ENCODE results near the gene PER2.
"Not testable (repeated sequence)": the region's sequence is repeated elsewhere in the genome, so short reads cannot be mapped to it uniquely, and the experiment has no call there.

Gene PER2

GRCh38 chr2:238286551-238286950 lies 1.9 kb downstream of the PER2 start:
- no peak for DNase-seq

GRCh38 chr2:238286095-238286494 lies 2.3 kb downstream of the PER2 start:
- DNase-seq: no peak

- DNase-seq: peak; percentile 78
Observed at GRCh38 chr2:238285653-238286082, 2.7 kb downstream of the PER2 start.

- no peak for DNase-seq
Observed at GRCh38 chr2:238284802-238285515, 3.5 kb downstream of the PER2 start.

GRCh38 chr2:238282861-238283738 lies 5.3 kb downstream of the PER2 start:
- no peak for DNase-seq

- no peak for DNase-seq
Observed at GRCh38 chr2:238281826-238282480, 6.5 kb downstream of the PER2 start.

- no peak for DNase-seq
Observed at GRCh38 chr2:238280083-238280825, 8.2 kb downstream of the PER2 start.

- no peak for DNase-seq
Observed at GRCh38 chr2:238279324-238279682, 9.1 kb downstream of the PER2 start.

- DNase-seq: no peak
Observed at GRCh38 chr2:238278626-238279323, 9.6 kb downstream of the PER2 start.

- DNase-seq: no peak
Observed at GRCh38 chr2:238277695-238278094, 10.7 kb downstream of the PER2 start.

- DNase-seq: no peak
Observed at GRCh38 chr2:238274152-238274865, 14.1 kb downstream of the PER2 start.

GRCh38 chr2:238273433-238273832 lies 15.0 kb downstream of the PER2 start:
- not testable (repeated sequence) for DNase-seq

- DNase-seq: no peak
Observed at GRCh38 chr2:238272156-238272555, 16.3 kb downstream of the PER2 start.

- not testable (repeated sequence) for DNase-seq
Observed at GRCh38 chr2:238271686-238272085, 16.7 kb downstream of the PER2 start.

GRCh38 chr2:238271061-238271554 lies 17.3 kb downstream of the PER2 start:
- no peak for DNase-seq

GRCh38 chr2:238270606-238271005 lies 17.8 kb downstream of the PER2 start:
- DNase-seq: no peak

- DNase-seq: no peak
Observed at GRCh38 chr2:238269741-238270140, 18.7 kb downstream of the PER2 start.

GRCh38 chr2:238267884-238268680 lies 20.3 kb downstream of the PER2 start:
- no peak for DNase-seq

GRCh38 chr2:238267341-238267710 lies 21.1 kb downstream of the PER2 start:
- no peak for DNase-seq

GRCh38 chr2:238265605-238266004 lies 22.8 kb downstream of the PER2 start:
- no peak for DNase-seq

- DNase-seq: no peak
Observed at GRCh38 chr2:238264072-238264460, 24.3 kb downstream of the PER2 start.
